Skeletal muscle tissue (tissue), 4 donors: ENCODE data around the gene IL19. TPM values are rescaled to one million over a fixed set of nuclear protein-coding genes. Genes with fewer than 3 reads are reported as not detected.

ENCODE experiments used
- H3K27ac ChIP-seq: one replicate; pipeline ENCODE4 v1.7.0; 2013; ENCODE audit warnings: mild to moderate bottlenecking, low read depth, low read length, inconsistent platforms
- H3K27me3 ChIP-seq, 3 donors: one replicate each; pipeline ENCODE4 v1.7.0; 2013; ENCODE audit warnings: low read length in 3 of 3; ENCODE audit not compliant: control insufficient read depth in 3 of 3, insufficient read depth in 3 of 3
- H3K36me3 ChIP-seq, 3 donors: one replicate each; pipeline ENCODE4 v1.7.0; 2013; ENCODE audit warnings: low read length in 3 of 3; ENCODE audit not compliant: control insufficient read depth in 3 of 3, insufficient read depth in 3 of 3
- H3K4me1 ChIP-seq, 3 donors: one replicate each; pipeline ENCODE4 v1.7.0; 2013; ENCODE audit warnings: low read length in 3 of 3, mild to moderate bottlenecking in 3 of 3; ENCODE audit not compliant: control insufficient read depth in 3 of 3, insufficient read depth in 3 of 3
- H3K4me3 ChIP-seq, 3 donors: one replicate each; pipeline ENCODE4 v1.7.0; 2013; ENCODE audit warnings: low read length in 3 of 3
- H3K9ac ChIP-seq, 3 donors: one replicate each; pipeline ENCODE4 v1.7.0; 2013; ENCODE audit warnings: low read length in 3 of 3, mild to moderate bottlenecking in 3 of 3, moderate library complexity in 2 of 3, low read depth in 1 of 3
- H3K9me3 ChIP-seq, 3 donors: one replicate each; pipeline ENCODE4 v1.7.0; 2013; ENCODE audit warnings: low read length in 3 of 3; ENCODE audit not compliant: control insufficient read depth in 3 of 3
- total RNA-seq: library from RNA; depleted of rRNA; stranded (reverse); fragments of >200 nt; gene quantifications from one replicate; pipeline ENCODE4 v1.2.3, GENCODE V29; 2014
- donor health status: Osteomylitis.

The IL19 gene
- total RNA-seq, 1 donor from 2014 or later, result not detected

GRCh38 chr1:206836111-206836510, 65.5 kb downstream of the IL19 start:
- Histone ChIP-seq H3K9ac (no peak overlapping the region), H3K9me3 (no peaks in the 10 kb centered on the region), H3K27ac (no peak overlapping the region), H3K27me3 (peaks cover 3 to 13% (median 4%) of the 10 kb centered on the region in 3 donors), H3K4me1 (peaks cover 0 to 9% (median 7%) of the 10 kb centered on the region in 3 donors), H3K4me3 (no peak overlapping the region), H3K36me3 (no peaks in the 10 kb centered on the region)

- Histone ChIP-seq H3K4me3 (no peak overlapping the region), H3K27me3 (peaks cover 3 to 15% (median 4%) of the 10 kb centered on the region in 3 donors), H3K27ac (no peak overlapping the region), H3K4me1 (peaks cover 0 to 9% (median 7%) of the 10 kb centered on the region in 3 donors), H3K9ac (no peak overlapping the region), H3K9me3 (no peaks in the 10 kb centered on the region), H3K36me3 (no peaks in the 10 kb centered on the region)
Measured at GRCh38 chr1:206839006-206839560, 68.5 kb downstream of the IL19 start.

- Histone ChIP-seq H3K4me3 (no peak overlapping the region), H3K36me3 (no peaks in the 10 kb centered on the region), H3K9ac (no peak overlapping the region), H3K9me3 (no peaks in the 10 kb centered on the region), H3K27ac (no peak overlapping the region), H3K27me3 (peaks cover 3 to 9% (median 4%) of the 10 kb centered on the region in 3 donors), H3K4me1 (peaks cover 0 to 7% (median 6%) of the 10 kb centered on the region in 3 donors)
Measured at GRCh38 chr1:206839857-206840256, 69.3 kb downstream of the IL19 start.

- no peak overlapping the region for H3K4me3 ChIP-seq
- no peak overlapping the region for H3K27ac ChIP-seq
- peaks cover 0 to 9% (median under 1%) of the 10 kb centered on the region in 3 donors for H3K27me3 ChIP-seq
- H3K9ac ChIP-seq, result no peak overlapping the region
- no peaks in the 10 kb centered on the region for H3K36me3 ChIP-seq
- no peaks in the 10 kb centered on the region for H3K9me3 ChIP-seq
- no peaks in the 10 kb centered on the region for H3K4me1 ChIP-seq
Measured at GRCh38 chr1:206841609-206842323, 71.2 kb downstream of the IL19 start.

GRCh38 chr1:206842854-206843253, 72.3 kb downstream of the IL19 start:
- no peak overlapping the region for H3K9ac ChIP-seq
- no peak overlapping the region for H3K27ac ChIP-seq
- H3K4me3 ChIP-seq, result no peak overlapping the region
- H3K36me3 ChIP-seq, result no peaks in the 10 kb centered on the region
- no peaks in the 10 kb centered on the region for H3K9me3 ChIP-seq
- no peaks in the 10 kb centered on the region for H3K4me1 ChIP-seq
- H3K27me3 ChIP-seq, result peaks cover 0 to 9% (median 0%) of the 10 kb centered on the region in 3 donors

GRCh38 chr1:206843626-206844025, 73.1 kb downstream of the IL19 start:
- no peak overlapping the region for H3K9ac ChIP-seq

GRCh38 chr1:206846487-206846886, 75.9 kb downstream of the IL19 start:
- no peaks in the 10 kb centered on the region for H3K9me3 ChIP-seq
- no peak overlapping the region for H3K27ac ChIP-seq
- no peak overlapping the region for H3K4me3 ChIP-seq
- no peaks in the 10 kb centered on the region for H3K36me3 ChIP-seq
- no peaks in the 10 kb centered on the region for H3K27me3 ChIP-seq
- H3K4me1 ChIP-seq, result no peaks in the 10 kb centered on the region
- H3K9ac ChIP-seq, result no peak overlapping the region

More at GRCh38 chr1:206843626-206844025, 73.1 kb downstream of the IL19 start:
- H3K9me3 ChIP-seq, result no peaks in the 10 kb centered on the region
- H3K36me3 ChIP-seq, result no peaks in the 10 kb centered on the region
- H3K27me3 ChIP-seq, result peaks cover 0 to 9% (median 0%) of the 10 kb centered on the region in 3 donors
- H3K4me1 ChIP-seq, result no peaks in the 10 kb centered on the region
- no peak overlapping the region for H3K4me3 ChIP-seq
- no peak overlapping the region for H3K27ac ChIP-seq

GRCh38 chr1:206847337-206847834, 76.8 kb downstream of the IL19 start:
- Histone ChIP-seq H3K36me3 (no peaks in the 10 kb centered on the region), H3K4me1 (no peaks in the 10 kb centered on the region), H3K27me3 (no peaks in the 10 kb centered on the region), H3K27ac (no peak overlapping the region), H3K4me3 (no peak overlapping the region), H3K9me3 (no peaks in the 10 kb centered on the region), H3K9ac (no peak overlapping the region)

GRCh38 chr1:206847946-206848345, 77.4 kb downstream of the IL19 start:
- no peaks in the 10 kb centered on the region for H3K9me3 ChIP-seq
- H3K36me3 ChIP-seq, result no peaks in the 10 kb centered on the region
- H3K9ac ChIP-seq, result no peak overlapping the region
- H3K4me1 ChIP-seq, result no peaks in the 10 kb centered on the region
- H3K4me3 ChIP-seq, result no peak overlapping the region
- no peaks in the 10 kb centered on the region for H3K27me3 ChIP-seq
- no peak overlapping the region for H3K27ac ChIP-seq

- H3K27ac ChIP-seq, result no peak overlapping the region
- H3K4me1 ChIP-seq, result no peaks in the 10 kb centered on the region
- no peak overlapping the region for H3K4me3 ChIP-seq
- H3K36me3 ChIP-seq, result no peaks in the 10 kb centered on the region
- no peak overlapping the region for H3K9ac ChIP-seq
- no peaks in the 10 kb centered on the region for H3K27me3 ChIP-seq
- no peaks in the 10 kb centered on the region for H3K9me3 ChIP-seq
Measured at GRCh38 chr1:206850401-206850800, 79.8 kb downstream of the IL19 start.
